Loucy (cell line): ENCODE measurements around the gene PAN3.
"Not testable (repeated sequence)": the region's sequence is repeated elsewhere in the genome, so short reads cannot be mapped to it uniquely, and the experiment has no call there.

ENCODE experiments used
- H2AFZ ChIP-seq: fragments of 200-600 bp; sonication (generic); 2 replicates; pipeline ENCODE4 v1.6.0; 2016; ENCODE audit warnings: antibody characterized with exemption, mild to moderate bottlenecking, low read length, moderate library complexity
- H3F3A ChIP-seq: fragments of 200-600 bp; 2 replicates; pipeline ENCODE4 v1.6.0; 2016; ENCODE audit warnings: antibody characterized with exemption, low read depth, mild to moderate bottlenecking
- H3K27me3 ChIP-seq: fragments of 200-600 bp; sonication (generic); 2 replicates; pipeline ENCODE4 v1.6.1; 2014; ENCODE audit warnings: low read length, mild to moderate bottlenecking; ENCODE audit not compliant: insufficient read depth, poor library complexity, severe bottlenecking
- H3K36me3 ChIP-seq: fragments of 200-600 bp; sonication (generic); 2 replicates; pipeline ENCODE4 v1.6.1; 2016; ENCODE audit warnings: low read length; ENCODE audit not compliant: insufficient read depth
- H3K4me1 ChIP-seq: fragments of 200-600 bp; sonication (generic); 2 replicates; pipeline ENCODE4 v1.5.1; 2014; ENCODE audit warnings: low read length, mild to moderate bottlenecking; ENCODE audit not compliant: insufficient read depth, poor library complexity, severe bottlenecking
- H3K4me2 ChIP-seq: fragments of 200-600 bp; sonication (generic); 2 replicates; pipeline ENCODE4 v1.6.0; 2014; ENCODE audit warnings: antibody characterized with exemption, low read length, low read depth, mild to moderate bottlenecking; ENCODE audit not compliant: poor library complexity, severe bottlenecking
- H3K4me3 ChIP-seq: fragments of 200-600 bp; sonication (generic); 2 replicates; pipeline ENCODE4 v1.5.1; 2014; ENCODE audit warnings: low read length, mild to moderate bottlenecking, mixed read lengths; ENCODE audit not compliant: poor library complexity, severe bottlenecking
- H3K79me2 ChIP-seq: fragments of 200-600 bp; sonication (generic); 2 replicates; pipeline ENCODE4 v1.6.1; 2014; ENCODE audit warnings: low read length; ENCODE audit not compliant: insufficient read depth
- H3K9ac ChIP-seq: fragments of 200-600 bp; sonication (generic); 2 replicates; pipeline ENCODE4 v1.6.0; 2014; ENCODE audit warnings: mild to moderate bottlenecking, low read depth, low read length, moderate library complexity; ENCODE audit not compliant: poor library complexity, severe bottlenecking
- H3K9me2 ChIP-seq: fragments of 200-600 bp; sonication (generic); replicated peaks from 2 replicates; pipeline ENCODE4 v1.6.1; 2016; ENCODE audit warnings: low read depth, low read length, mixed read lengths
- H3K9me3 ChIP-seq: fragments of 200-600 bp; sonication (generic); 2 replicates; pipeline ENCODE4 v1.6.1; 2014; ENCODE audit warnings: mild to moderate bottlenecking, antibody characterized with exemption, low read length, low read depth; ENCODE audit not compliant: insufficient read depth
- H4K20me1 ChIP-seq: fragments of 200-600 bp; sonication (generic); 2 replicates; pipeline ENCODE4 v1.6.0; 2014; ENCODE audit warnings: antibody characterized with exemption, low read length, mild to moderate bottlenecking; ENCODE audit not compliant: insufficient read depth, poor library complexity, severe bottlenecking
- EZH2phosphoT487 ChIP-seq: fragments of 200-600 bp; IDR thresholded peaks from 2 replicates; pipeline ENCODE4 v1.6.1; 2018; ENCODE audit warnings: antibody characterized with exemption, mild to moderate bottlenecking, moderate library complexity, borderline replicate concordance
- TF ChIP-seq, protein P1 (sequence below): fragments of 200-600 bp; sonication (generic); conservative IDR thresholded peaks from 2 replicates; pipeline ENCODE4 v1.5.1; 2014; ENCODE audit warnings: mild to moderate bottlenecking, antibody characterized with exemption, low read length

Gene PAN3

DNA sequence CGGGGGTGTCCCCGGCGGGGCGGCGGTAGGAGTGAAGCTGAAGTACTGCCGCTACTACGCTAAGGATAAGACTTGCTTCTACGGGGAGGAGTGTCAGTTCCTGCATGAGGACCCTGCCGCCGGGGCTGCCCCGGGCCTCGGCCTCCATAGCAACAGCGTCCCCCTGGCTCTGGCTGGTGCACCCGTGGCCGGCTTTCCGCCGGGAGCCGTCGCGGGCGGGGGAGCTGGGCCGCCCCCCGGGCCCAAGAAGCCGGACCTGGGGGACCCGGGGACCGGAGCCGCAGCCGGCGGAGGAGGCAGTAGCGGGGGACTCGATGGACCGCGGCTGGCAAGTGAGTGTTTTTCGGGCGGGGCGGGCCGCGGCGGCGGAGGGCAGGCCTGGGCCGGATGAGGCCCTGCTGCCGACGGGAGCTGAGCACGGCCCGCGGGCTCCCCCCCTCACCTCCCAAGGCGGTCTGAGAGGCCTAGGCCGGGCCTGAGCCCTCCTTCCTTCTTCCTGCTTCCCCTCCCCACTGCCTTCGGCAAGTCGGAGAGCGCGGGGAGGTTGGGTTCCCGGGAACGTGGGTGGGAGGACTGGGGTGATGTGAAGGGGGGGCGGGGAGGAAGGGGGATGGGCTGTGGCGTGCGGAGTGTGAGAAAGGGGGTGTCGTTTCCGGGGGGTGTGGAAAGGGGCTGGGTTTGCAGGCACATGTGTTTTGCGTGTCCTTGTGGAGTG is 568 bp downstream of the PAN3 start:
- Histone ChIP-seq H3K9me3 (no peaks in the 10 kb centered on the region), H3K9ac (peak overlapping the region; percentile 99), H3K79me2 (peaks cover 70% of the 10 kb centered on the region), H3K9me2 (no peaks in the 10 kb centered on the region), H3K36me3 (no peaks in the 10 kb centered on the region), H2AFZ (peak overlapping the region; percentile 70; the same call in 1 of the 2 replicates), H4K20me1 (peaks cover 47% of the 10 kb centered on the region), H3K4me3 (peak overlapping the region; percentile 95), H3K27me3 (no peaks in the 10 kb centered on the region), H3F3A (0 out of 2 replicates have a peak, but pooled peaks cover 4% of the 10 kb centered on the region), H3K4me1 (peaks cover 52% of the 10 kb centered on the region), H3K4me2 (peak overlapping the region; percentile 92)
- TF ChIP-seq EZH2phosphoT487 = no peak
- TF ChIP-seq, protein P1, sequence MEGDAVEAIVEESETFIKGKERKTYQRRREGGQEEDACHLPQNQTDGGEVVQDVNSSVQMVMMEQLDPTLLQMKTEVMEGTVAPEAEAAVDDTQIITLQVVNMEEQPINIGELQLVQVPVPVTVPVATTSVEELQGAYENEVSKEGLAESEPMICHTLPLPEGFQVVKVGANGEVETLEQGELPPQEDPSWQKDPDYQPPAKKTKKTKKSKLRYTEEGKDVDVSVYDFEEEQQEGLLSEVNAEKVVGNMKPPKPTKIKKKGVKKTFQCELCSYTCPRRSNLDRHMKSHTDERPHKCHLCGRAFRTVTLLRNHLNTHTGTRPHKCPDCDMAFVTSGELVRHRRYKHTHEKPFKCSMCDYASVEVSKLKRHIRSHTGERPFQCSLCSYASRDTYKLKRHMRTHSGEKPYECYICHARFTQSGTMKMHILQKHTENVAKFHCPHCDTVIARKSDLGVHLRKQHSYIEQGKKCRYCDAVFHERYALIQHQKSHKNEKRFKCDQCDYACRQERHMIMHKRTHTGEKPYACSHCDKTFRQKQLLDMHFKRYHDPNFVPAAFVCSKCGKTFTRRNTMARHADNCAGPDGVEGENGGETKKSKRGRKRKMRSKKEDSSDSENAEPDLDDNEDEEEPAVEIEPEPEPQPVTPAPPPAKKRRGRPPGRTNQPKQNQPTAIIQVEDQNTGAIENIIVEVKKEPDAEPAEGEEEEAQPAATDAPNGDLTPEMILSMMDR = no peak

DNA sequence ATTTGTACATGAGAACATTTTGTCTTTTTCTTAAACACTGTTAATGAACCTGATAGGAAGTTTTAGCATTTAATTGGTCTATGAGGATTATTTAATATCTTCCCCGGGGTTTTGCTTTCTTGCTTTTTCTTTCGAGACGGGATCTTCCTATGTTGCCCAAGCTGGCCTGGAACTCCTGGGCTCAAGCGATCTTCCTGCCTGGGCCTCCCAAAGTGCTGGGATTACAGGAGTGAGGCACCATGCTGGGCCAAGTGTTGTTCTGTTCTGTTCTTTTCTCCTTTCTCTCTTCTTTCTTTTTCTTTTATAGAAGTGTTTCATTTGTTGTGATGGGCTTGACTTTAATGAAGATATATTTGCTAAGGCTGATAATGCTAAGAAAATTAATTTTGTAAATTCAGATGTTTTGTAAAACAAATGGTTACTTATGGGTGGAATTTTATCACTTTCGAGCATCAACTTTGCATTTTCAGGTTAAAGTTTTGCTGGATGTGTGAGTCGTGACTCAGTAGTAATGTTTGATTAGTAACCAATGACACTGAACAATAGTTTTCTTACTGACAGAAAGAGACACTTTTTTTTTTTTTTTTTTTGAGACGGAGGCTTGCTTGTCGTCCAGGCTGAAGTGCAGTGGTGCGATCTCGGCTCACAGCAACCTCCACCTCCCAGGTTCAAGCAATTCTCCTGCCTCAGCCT is 2.2 kb downstream of the PAN3 start:
- TF ChIP-seq, protein P1 = no peak
- no peak for TF ChIP-seq EZH2phosphoT487
- Histone ChIP-seq H3K9me3 (no peaks in the 10 kb centered on the region), H3K27me3 (no peaks in the 10 kb centered on the region), H3K79me2 (peaks cover 85% of the 10 kb centered on the region), H4K20me1 (peaks cover 62% of the 10 kb centered on the region), H3K4me1 (peaks cover 53% of the 10 kb centered on the region), H3K9ac (peak overlapping the region; percentile 99), H3K9me2 (no peaks in the 10 kb centered on the region), H3F3A (0 out of 2 replicates have a peak, but pooled peaks cover 4% of the 10 kb centered on the region), H3K4me3 (peak overlapping the region; percentile 95), H2AFZ (no peak overlapping the region), H3K4me2 (peak overlapping the region; percentile 92), H3K36me3 (no peaks in the 10 kb centered on the region)

DNA sequence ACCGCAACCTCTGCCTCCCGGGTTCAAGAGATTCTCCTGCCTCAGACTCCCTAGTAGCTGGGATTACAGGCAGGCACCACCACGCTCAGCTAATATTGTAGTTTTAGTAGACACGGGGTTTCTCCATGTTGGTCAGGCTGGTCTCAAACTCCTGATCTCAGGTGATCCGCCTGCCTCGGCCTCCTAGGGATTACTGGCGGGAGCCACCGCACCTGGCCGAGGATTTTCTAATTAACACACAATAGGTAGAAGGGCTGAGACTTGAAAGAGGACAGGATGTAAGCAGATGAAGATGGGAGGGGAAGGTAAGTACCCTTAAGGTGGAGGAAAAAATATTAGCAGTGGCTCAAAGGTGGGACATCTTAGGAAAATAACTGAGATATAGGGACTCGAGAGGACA is 3.2 kb downstream of the PAN3 start:
- not testable (repeated sequence) for H2AFZ ChIP-seq, H3F3A ChIP-seq, H3K36me3 ChIP-seq, H3K9me3 ChIP-seq, H3K27me3 ChIP-seq, H3K9me2 ChIP-seq
- Histone ChIP-seq H3K4me2 (peak overlapping the region; percentile 92), H3K4me1 (peaks cover 52% of the 10 kb centered on the region), H3K9ac (peak overlapping the region; percentile 38), H3K79me2 (peaks cover 86% of the 10 kb centered on the region), H4K20me1 (peaks cover 72% of the 10 kb centered on the region), H3K4me3 (peak overlapping the region; percentile 95)
